DMS153 treated with DMSO at 0.1 percent for 48 hours (cell line): ENCODE data around the gene HLA-A.

Source experiments
- DNase-seq: peaks from one replicate; lab custom pipeline; 2025; ENCODE audit not compliant: unreplicated experiment; lab: John Stamatoyannopoulos, UW

HLA-A gene

GRCh38 chr6:29984992-29985391 is 42.7 kb downstream of the HLA-A start:
- DNase-seq: no peak

- no peak for DNase-seq
Measured at GRCh38 chr6:29986179-29986781, 43.9 kb downstream of the HLA-A start.

- no peak for DNase-seq
Measured at GRCh38 chr6:29989211-29989610, 46.9 kb downstream of the HLA-A start.

- DNase-seq: no peak
Measured at GRCh38 chr6:29990931-29991330, 48.6 kb downstream of the HLA-A start.

DNA sequence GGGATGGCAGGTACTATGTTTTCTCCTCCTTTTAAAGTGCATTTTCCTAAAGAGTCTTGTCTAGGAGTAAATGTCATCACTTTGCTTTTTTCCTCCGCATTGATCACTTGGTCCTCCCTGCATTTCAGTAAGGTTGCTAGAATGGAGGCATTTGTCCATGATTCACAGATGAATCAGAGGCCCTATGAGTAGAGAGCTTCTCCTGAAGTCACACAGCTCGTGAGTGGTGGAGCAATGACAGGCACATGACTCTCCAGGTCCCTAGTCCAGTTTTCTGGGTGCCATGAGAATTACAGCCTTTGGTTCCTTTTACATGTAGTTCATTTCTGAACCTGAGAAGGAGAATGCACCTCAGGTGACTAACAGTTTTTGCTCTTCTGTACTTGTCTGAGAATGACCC is 50.5 kb downstream of the HLA-A start:
- DNase-seq: no peak

DNA sequence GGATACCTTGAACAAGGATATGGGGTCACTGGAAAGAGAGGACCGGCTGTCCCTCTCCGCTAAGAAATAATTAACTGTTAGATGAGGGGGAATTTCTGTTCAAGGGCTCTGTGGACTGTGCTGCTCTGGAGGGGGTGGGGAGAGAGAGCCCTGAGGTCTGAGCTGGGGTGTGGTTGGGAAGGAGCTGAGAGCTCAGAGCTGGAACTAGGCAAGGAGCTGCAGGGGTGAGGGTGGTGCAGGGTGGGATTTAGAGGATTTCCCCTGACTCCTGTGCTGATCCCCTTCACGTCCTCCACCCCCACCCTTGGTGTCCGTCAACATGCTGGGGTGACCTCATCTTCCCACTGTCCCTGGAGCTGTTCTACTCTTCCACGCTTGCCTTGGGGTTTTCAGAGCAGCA is 52.5 kb downstream of the HLA-A start:
- DNase-seq: no peak

GRCh38 chr6:29995340-29995777 is 53.0 kb downstream of the HLA-A start:
- no peak for DNase-seq
